Left colon (tissue), 2 donors: ENCODE measurements around the gene TMEM47. TPM values are rescaled to one million over a fixed set of nuclear protein-coding genes. Genes with fewer than 3 reads are reported as not detected.
A peak's percentile ranks its signal among the peaks of the same experiment; 100 is the strongest.

Experiments used
- ATAC-seq: fragments of 200-7000 bp; cut with Tn5 transposase; one replicate; pipeline ENCODE4 v1.9.1; 2020; ENCODE audit warnings: mild to moderate bottlenecking, moderate library complexity
- DNase-seq, 2 donors: peaks; one replicate each; pipeline ENCODE4 v3.0.0-alpha.2; 2020
- intact Hi-C, 2 donors: fragments of 100-400 bp; cut with DNase I in 1 of 2; cut with micrococcal nuclease in 1 of 2; formaldehyde crosslinking; loops; one replicate each; pipeline versions ENCODE4 v1.11.2 to v1.14.0; 2022; cut with DNase I, micrococcal nuclease
- long read RNA-seq: library from polyadenylated mRNA; unstranded; transcript quantifications from one replicate; pipeline ENCODE4 v2.0.0, GENCODE V29; 2021
- total RNA-seq, 2 donors: library from RNA; stranded (reverse); fragmentation: NEBNext Ultra II Directional; extraction: Animal tissue kit (Norgen Biotek cat#: 25700); gene quantifications; one replicate each; pipeline ENCODE4 v1.2.1, GENCODE V29; 2021
- donor health status: DM: no; HTN: no; CAD: no.
- donor health status: DM: yes; HTN: yes; CAD: no.

The TMEM47 gene
- total RNA-seq, result 1 to 10 TPM; 3.8 to 9.1 TPM
- long read RNA-seq, full-length matches to known transcripts, result 9 of 10 reads
- long read RNA-seq, partial matches to known transcripts, result 0 of 10 reads
- long read RNA-seq, other reads (novel, unspliced or antisense), result 1 of 10 reads

DNA sequence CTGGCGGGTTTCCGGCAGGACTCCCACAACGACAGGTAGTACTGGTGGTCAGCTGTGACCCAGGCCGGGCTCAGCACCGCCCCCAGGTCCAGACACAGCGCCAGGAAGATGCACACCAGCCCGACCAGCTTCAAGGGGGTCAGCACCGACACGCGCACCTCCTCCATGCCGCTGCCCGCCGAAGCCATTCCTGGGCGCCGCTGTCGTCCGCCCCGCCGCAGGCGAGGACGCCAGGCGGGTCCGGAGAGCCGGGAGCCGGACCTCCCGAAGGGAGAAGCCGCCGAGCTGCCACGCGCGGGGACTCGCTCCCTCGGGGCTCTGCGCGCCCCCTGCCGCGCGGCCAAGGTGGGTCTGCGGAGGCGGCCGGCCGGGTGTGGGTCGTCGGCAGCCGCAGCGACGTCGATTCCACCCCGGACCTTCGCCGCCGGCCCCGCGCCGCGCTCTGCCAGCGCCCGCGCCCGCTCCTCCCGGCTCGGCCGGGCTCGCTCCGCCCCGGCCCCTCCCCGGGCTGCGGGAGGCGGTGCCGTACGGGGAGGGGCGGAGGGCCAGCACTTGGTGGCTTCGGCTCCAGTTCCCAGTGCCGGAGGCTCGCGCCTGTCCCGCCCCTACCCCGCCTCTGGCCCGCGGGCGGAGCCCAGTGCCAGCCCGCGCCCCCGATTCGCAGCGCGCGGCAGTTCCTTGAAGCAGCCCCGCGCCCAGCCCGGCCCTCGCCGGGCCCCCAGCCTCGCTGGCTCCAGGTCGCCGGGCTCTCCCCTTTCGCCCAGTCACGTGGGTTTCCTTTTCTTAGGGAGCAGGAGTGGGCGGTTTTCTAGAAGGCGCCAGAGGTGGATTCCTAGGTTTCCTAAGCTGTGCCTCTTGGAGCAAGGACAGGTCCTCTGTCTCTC lies at the start of gene TMEM47:
Gene TMEM47 (minus strand): TSS at position 444 of the 884 bp plus-strand sequence. CDS start 256 bp downstream, at position 188.
- ATAC-seq (peak; percentile 100), DNase-seq (peak; percentile 60 to 63)
- intact Hi-C loops, result no loop called here

DNA sequence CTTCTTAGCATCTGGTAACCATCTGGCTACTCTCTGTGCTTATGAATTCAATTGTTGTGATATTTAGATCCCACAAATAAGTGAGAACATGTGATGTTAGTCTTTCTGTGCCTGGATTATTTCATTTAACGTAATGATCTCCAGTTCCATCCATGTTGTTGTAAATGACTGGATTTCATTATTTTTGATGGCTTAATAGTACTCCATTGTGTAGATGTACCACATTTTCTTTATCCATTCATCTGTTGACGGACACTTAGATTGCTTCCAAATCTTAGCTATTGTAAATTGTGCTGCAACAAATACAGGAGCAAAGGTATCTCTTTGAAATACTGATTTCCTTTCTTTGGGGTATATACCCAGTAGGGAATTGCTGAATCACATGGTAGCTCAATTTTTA lies 30.0 kb upstream of the TMEM47 start:
- intact Hi-C loops, result no loop called here
- ATAC-seq, result no peak

DNA sequence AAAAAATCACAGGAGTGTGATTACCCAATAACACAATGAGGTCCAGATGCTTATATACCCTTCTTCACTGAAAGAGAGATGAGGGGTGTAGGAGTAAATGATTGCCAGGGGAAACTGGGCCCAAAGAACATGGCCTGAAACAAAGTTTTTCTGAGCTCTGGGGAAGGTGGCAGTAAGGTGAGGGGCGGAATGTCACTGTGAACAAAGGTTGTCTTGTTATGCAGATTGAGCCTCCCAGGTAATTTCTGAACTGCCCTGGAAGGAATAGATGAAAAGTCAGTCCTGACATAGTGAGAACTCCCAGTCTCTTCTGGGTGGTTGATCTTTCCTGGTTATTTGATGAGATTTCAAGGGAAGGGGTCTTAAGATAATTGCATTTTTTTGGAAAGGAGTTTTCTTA lies 2.5 kb upstream of the TMEM47 start:
- ATAC-seq (no peak), DNase-seq (no peak)
- intact Hi-C loops, result no loop called here

More for the DNA sequence above, 30.0 kb upstream of the TMEM47 start:
- no peak for DNase-seq

DNA sequence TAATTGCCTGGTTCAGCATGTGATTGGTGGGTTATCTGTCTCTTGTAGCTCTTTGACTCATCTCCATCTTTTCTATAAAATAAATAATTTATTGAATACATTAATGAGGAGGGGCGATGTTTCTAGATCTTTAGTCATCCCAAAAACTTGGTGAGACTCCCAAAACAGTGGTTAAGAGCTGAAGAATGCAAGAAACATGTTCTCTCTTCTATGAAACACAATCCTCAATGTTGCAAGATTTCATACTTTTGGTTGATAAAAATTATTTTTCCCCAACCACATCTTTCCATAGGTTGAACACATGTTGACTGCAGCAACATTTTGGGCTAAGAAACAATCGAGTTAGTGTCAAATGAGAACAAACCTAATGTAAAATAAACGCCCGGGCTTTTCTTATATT lies 1.2 kb upstream of the TMEM47 start:
- no peak for DNase-seq
- intact Hi-C loops, result no loop called here
- ATAC-seq, result no peak

DNA sequence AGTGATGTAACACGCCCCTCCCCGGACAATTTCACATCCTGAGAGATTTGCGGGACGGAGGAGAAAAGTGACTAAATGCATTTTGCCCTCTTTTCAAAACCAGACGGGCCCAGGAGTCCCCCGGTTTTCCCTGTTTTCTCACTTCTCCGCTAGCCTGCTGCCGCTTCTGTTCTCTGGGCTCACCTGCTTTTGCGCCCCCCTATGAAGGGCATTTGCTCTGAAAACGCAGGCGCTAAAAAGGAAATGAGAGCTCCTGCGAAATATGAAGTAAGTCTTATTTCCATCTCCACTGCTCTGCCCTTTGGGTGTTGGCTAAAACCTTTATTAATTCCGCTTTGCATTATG lies 613 bp upstream of the TMEM47 start:
- intact Hi-C loops, result no loop called here
- DNase-seq, result no peak
- ATAC-seq, result no peak

DNA sequence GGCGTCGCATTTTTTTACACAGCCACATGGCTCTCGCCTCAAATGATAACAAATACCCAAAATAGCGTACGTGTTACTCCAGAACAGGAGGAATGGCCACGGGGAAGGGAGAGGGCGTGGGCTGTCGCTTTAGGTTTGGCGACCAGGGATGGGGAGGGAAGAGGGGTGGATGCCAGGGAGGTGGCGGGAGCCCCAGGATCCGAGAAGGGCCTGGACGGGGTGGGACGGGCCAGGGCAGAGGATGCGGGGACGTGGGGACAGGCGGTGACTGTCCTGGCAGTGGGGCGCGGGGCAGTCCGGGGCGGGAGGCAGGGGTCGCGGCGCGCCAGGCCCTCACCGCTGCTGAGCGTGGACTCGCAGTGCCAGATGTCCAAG lies 631 bp downstream of the TMEM47 start:
- no peak for DNase-seq
- ATAC-seq, result no peak
- intact Hi-C loops, result no loop called here

DNA sequence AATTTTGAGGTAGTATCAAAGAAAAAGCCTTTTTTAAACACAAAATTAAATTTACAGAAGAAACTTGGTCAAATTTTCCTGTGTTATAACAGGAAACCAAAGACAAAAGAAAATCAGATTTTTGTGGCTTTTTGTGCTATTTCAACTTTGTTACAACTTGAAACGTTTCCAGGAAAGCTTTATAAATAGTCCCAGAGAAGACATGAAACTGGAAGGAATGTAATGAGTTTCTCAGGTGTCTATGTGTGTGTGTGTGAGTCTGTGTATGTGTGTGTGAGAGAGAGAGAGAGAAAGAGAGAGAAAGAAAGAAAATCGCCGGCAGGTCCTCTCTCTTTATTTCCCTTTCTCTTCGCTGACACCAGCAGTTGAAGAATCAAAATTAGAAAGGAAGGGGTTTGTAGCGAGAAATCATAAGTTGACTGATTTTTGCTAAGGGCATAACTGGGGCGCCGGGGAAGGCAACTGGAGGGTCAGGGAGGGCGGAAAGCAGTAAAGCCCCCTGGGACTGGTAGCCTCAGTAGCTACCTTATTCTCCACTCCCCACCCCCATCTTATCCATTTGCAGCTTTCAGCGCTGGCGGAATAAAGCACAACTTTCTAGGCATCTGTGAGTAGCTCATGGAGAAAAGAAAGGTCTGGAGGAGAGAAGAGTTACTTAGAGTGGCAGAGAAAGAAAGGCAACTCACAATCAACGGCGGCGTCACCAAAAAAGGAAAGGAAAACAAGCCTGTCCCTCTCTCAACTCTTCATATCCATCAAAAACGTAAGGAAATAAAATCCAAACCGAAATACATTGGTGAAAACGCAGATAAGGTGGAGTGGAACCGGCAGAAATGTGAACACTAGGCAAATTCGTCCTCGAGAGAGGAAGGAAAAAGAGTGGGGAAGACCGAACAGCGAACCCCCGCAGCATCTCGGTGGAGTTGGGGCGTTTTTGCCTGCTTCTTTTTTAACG lies 1.3 kb downstream of the TMEM47 start:
- ATAC-seq (no peak), DNase-seq (no peak)
- intact Hi-C loops, result no loop called here

DNA sequence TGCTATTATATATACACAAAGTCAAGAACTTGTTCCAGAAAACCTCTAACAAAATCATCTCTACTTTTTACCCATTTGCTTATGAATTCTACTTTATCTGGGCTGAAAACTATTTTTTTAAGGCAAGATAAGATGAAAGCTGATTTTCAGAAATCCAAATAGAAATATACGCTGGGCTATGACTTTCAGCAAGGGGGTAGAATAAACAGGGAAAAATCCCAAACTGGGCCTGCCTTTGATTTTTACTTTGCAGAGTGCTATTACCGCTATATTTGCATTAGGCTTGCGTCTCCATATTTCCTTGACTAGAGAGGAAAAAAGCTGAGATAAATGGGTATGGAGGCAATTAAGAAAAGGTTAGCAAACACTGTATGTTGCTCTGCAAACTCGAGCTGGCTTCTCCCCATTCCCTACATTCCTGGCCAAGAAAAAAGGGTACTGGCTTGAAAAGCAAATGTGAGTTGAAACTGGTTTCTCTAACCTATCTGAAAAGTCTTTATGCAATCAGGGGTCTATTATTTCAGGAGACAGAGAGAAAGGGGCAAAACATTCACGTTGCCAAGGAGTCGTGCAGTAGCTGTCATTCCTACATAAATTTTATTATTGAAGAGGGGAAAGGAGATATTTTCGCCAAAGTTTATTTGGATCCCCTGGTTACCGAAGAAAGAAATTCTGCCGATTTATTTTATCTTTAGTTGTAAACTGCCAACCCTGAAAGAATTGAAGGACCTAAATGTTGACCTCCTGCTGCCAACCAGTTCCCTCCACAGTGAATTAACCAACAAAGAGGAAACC lies 2.2 kb downstream of the TMEM47 start:
- no peak for ATAC-seq
- intact Hi-C loops, result no loop called here
- no peak for DNase-seq

DNA sequence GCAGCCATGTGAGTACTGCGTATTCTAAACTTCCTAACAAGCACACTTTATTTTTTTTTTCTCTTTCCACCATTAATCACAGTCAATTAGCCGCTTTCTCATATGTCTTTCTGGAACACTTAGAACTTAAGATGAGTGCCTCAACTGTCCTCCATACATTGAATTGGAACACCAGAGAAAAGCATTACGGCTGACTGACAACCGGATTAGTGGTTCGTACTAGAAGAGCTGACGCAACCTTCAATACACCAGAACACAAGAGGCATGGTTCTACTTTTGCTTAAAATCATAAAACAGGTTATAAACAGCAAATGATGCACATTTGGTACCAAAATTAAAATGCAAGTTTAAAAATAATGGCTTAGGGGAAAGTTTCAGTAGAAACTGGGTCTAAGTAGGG lies 3.3 kb downstream of the TMEM47 start:
- ATAC-seq, result no peak
- DNase-seq, result no peak
- intact Hi-C loops, result no loop called here

DNA sequence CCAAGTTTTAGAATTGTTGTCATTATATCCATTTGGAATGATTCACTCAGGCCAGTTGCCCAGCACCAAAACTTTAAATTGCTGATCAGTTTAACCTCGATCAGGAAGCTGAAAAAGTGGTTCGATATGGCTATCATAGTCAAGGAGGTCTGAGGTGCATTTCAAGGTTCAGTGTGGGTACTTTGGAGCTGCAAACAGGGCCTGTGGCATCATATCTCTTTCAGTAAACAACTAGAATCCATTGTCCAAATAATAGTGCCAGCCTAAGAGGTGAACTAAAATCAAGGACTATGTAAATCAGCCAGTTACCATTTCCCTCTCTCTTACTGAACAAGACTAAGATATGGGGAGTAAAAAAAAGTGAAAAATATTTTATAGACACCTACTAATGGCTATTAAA lies 14.2 kb downstream of the TMEM47 start:
- DNase-seq (no peak), ATAC-seq (no peak)
- intact Hi-C loops, result no loop called here

DNA sequence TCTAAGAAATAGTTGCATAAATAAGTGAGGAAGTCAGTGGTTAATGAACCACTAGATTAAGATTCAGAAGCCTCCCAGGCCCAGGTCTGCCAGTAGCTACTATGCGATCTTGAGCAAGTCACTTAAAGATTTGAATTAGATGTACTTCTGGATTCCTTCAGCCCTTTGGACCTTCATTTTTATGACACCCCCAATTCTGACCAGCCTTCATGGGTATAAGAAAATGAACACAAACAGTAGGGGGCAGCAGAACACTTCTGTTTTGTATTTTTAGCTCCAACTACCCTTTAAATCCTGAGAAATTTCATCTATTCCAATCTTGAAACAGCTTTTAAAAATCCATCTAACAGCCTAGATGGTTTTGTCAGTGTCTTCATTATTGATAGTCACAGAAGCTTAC lies 19.0 kb downstream of the TMEM47 start:
- peak; percentile 66 for ATAC-seq
- intact Hi-C loops, result no loop called here
- DNase-seq, result no peak

DNA sequence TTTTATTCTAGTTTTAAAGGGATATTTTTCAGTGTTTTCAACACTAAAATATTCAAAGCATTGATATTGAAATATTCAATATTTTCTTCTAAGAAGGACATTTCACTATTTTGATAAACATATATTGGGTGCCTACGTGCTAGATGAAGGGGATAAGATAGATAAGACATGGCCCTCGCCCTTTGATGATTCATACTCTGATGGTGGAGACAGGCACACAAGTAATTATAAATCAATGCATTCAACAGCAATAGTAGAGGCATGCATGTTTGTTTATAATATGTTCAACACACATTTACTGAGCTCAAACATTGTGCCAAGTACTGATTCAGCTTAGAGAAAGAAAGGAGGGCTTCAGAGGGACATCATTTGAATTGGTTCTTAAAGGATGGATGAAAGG lies 22.7 kb downstream of the TMEM47 start:
- ATAC-seq (no peak), DNase-seq (no peak)

DNA sequence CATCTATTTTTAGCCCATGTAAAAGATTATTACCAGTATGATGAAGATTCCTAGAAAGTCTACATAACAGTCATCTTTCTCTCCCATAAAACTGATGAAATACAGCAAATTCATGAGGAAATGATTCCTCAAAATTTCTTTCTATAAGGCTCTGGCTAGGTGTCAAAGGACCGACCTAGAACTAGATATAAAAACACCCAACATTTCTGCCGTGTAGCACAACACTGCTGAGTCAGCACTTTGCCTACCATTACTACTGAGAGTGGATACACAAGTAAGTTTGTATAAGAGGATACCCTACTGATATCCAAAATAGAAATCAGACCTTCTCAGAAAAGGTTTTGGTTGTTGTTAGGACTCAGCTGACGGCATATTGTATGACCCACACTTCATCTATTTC lies 24.7 kb downstream of the TMEM47 start:
- no peak for ATAC-seq

More for the DNA sequence above, 22.7 kb downstream of the TMEM47 start:
- intact Hi-C loops, result no loop called here

DNA sequence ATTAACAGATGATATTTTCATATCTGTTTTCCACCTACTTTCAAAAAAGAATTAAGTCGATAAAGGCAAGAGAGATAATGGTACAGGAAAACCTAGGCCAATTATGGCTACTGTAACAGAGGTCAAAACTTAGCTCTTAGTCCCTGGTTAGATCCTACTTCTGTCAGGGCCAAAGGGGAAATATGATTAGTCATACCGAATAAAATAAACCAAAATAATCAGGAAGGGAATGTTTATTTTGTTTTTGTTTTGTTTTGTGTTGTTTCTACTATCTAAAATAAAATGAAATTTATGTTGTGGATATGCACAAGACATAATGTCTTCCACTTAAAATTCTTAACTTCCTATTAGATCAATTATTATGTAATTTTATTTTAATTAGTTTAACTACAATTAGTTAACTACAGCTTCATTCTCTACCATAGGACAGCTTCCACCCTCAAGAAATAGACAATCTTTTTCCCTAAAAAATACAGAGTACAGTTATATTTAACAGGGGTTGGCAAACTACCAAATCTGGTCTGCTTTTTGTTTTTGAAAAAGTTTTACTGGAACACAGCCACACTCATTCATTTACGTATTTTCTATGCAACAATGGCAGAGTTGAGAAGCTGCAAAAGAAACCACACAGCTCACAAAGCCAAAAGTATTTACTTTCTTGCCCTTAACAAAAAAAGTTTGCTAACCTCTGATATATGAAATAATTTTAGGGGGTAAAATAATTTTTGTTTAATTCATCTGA lies 25.4 kb downstream of the TMEM47 start:
- ATAC-seq, result no peak
- DNase-seq, result no peak
- intact Hi-C loops, result no loop called here

More for the DNA sequence above, 24.7 kb downstream of the TMEM47 start:
- DNase-seq, result no peak
- intact Hi-C loops, result no loop called here

DNA sequence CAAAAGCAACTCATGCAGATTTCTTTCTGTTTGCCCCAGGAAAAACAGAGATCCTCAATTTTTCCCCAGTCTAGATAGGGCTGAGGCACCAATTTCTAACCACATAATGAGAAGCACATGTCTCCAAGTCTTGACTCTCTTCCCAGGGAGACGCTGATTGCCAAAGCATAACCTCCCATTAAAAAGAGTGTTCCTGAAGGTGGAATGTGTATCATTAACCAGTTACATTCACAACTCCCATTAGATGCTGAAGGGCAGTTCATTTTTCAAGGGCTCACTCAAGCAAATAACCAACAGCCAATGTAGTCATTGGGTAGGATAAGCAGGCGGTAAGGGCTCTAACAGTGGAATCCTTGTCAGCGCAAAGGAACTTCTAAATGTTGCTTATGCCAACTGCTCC lies 27.5 kb downstream of the TMEM47 start:
- DNase-seq (no peak), ATAC-seq (no peak)

DNA sequence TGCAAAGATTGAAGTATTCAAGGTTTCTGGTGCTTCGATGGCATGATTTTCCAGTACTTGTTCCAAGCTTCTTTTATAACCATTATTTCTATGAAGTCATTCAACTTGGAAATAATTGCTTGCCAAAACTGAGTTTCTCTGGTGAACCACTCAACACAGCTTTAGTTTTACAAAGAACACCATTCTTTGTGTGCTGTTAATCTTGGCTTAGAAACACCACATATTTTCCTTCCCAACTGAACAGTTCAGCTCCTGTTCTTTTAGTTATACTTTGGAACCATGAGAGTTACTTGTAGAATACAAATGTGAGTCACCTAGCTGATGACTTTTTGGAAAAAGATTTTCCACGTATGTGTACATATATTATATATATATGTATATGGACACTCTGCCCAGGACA lies 32.7 kb downstream of the TMEM47 start:
- no peak for DNase-seq

More for the DNA sequence above, 27.5 kb downstream of the TMEM47 start:
- intact Hi-C loops, result no loop called here

DNA sequence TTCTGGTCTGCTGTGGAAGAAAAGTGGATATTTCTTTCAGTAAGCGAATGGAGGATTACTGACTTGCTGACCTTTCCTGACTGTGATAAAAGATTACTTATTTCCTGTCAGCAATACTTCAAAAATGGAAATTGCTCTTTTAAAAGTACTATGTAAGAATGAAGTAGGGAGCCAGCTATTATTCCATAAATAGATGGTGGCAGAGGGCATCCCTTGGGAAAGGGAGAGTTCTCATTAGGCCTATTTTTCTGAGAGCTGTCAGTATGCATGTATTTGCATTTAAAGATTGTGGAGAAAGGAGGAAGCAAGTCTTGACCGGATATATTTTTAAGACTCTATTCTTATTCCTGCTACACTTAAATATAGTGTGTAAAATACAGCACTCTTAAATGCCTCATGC lies 37.2 kb downstream of the TMEM47 start:
- ATAC-seq (no peak), DNase-seq (no peak)
- intact Hi-C loops, result no loop called here

More for the DNA sequence above, 32.7 kb downstream of the TMEM47 start:
- intact Hi-C loops, result no loop called here
- no peak for ATAC-seq

DNA sequence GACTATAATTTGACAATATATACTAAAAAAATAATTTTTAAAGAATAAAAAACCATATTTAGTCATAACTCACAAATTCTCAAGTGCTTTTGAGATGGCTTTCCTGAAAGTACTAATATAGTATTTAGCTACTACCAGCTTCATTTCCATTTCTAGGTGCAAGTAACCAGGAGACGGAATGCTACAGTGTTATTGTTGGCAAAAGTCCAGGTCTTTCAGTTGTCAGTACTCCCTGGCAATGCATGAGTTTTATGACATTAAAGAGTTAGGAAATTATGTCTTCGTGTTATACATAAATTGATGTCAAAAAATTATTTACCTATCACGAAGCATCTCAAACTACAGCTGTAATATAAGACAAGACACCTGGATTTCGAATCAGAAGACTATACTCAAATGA lies 45.0 kb downstream of the TMEM47 start:
- intact Hi-C loops, result no loop called here
- no peak for DNase-seq
- ATAC-seq, result no peak
